HL-60 (cell line): ENCODE data around the gene IL17RB.

ENCODE experiments used
- CTCF ChIP-seq: IDR thresholded peaks from one replicate; pipeline ENCODE4 v1.5.1; 2011; ENCODE audit warnings: low read length, control low read depth, inconsistent platforms; ENCODE audit not compliant: insufficient read depth
- POLR2AphosphoS5 ChIP-seq: IDR thresholded peaks from 2 replicates; pipeline ENCODE4 v1.6.1; 2012; ENCODE audit warnings: low read depth
- REST ChIP-seq: IDR thresholded peaks from 2 replicates; pipeline ENCODE4 v1.6.1; 2012; ENCODE audit warnings: low read depth; ENCODE audit not compliant: insufficient replicate concordance
- SPI1 ChIP-seq: IDR thresholded peaks from 2 replicates; pipeline ENCODE4 v1.6.1; 2012; ENCODE audit warnings: low read depth, mild to moderate bottlenecking, borderline replicate concordance

GRCh38 chr3:53828581-53828980, 17.8 kb upstream of the IL17RB start:
- TF ChIP-seq CTCF: no peak
- TF ChIP-seq REST: no peak
- TF ChIP-seq POLR2AphosphoS5: no peak
- no peak for TF ChIP-seq SPI1
